GM21825 (cell line): ENCODE results near the gene PDE4B.
A peak's percentile ranks its signal among the peaks of the same experiment; 100 is the strongest.

ENCODE experiments used
- ATAC-seq: cut with Tn5 transposase; IDR thresholded peaks from one replicate; pipeline ENCODE4 v1.9.1; 2021; ENCODE audit warnings: mild to moderate bottlenecking, moderate library complexity; ENCODE audit not compliant: unreplicated experiment

Gene PDE4B

GRCh38 chr1:66350001-66350547 lies 557.4 kb downstream of the PDE4B start:
- ATAC-seq = peak; percentile 58

DNA sequence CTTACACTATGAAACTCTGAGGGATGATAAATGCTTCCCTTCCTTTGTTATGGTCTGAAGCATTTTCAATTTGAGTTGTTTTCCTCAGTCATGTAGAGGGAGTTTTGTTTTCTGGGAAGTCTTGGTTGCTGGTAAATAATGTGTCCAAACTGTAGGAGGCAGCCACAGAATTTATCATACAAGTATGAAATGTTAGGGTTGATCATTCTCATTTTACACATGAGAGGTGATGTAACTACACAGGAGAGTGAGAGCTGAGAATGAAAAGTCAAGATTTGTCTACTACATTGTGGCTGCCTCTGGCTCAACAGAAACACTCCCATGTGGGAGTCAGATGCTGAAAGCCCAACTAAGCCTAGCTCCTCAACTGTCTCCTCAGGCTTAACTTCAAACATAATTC lies 558.8 kb downstream of the PDE4B start:
- ATAC-seq = no peak

DNA sequence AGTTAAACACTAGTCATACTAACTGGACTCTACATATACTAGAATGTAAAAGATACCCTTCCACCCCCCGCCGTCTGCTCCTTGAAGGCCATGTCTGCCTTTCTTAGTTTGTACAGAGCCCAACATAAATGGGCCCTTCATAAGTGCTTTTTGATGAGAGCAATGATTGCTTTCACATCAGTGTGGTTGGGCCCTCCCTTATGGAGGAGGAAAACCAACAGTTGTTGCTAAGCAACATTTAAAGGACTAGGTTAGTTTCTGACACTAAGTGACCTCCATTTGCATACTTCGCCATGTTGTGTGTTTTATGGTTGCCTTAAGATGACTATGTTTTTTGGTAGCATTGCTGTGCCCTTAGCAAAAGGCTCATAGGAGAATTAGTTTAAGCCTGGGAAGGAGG lies 559.2 kb downstream of the PDE4B start:
- peak; percentile 38 for ATAC-seq

GRCh38 chr1:66352792-66353191 lies 560.1 kb downstream of the PDE4B start:
- ATAC-seq = no peak

- no peak for ATAC-seq
These were observed 560.6 kb downstream of the PDE4B start for GRCh38 chr1:66353257-66353656.

DNA sequence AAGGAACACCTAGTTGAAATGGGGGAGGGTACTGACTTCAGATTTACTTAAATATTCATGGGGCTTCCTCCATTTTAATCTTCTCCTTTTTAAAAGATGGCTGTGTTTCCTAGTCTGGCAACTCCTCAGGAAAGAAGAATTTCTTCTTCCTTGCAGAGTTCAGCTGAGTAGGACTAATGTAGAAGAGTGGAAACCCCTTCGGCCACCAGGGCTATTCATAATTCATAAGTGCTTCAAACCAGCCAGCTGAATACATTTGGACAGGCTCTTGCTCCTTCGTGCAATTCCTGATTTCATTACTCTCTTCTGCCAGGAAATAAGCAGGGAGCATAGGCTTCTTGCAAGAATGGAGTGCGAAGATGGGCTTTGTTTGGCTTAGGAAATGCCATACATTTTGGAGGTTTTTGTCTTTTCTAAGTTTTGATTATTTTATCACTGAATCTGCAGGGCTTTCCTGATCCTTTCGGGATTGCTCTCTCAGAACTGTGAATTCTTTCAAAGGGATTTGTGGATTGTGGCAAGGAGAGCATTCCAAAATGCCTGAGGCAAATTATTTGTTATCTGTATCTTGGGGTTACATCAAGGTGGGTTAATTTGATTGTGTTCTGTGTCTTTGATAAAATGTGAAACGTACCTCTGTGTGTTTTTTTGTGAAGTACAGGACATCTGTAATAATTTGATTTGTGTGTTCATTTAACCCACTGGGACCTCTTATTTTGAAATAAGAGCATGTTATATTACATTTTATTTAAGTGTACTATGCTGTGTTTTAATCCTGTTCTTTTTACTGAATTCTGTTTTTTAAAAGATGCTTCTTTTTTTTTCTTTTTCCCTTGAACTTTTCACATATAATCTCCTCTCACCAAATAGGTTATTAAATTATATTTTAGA lies 561.9 kb downstream of the PDE4B start:
- no peak for ATAC-seq

DNA sequence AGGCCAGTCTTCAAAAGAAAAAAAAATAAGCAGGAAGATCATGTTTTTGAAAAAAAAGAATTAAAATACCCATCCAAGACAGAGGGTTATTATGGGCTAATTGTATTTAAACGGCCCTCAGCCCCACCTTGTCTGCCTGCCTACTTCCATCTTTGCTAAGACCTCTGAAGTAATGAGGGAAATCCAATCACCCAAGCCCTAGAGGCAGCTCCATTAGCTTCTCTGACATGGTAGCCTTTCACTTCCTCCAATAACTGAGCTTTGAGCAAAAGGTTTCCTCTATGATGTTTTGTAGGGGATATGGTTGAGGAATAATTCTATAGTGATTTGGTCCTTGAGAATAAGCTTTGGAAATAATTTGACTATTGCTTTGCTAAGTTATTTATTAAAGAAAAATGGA lies 563.1 kb downstream of the PDE4B start:
- no peak for ATAC-seq

GRCh38 chr1:66356605-66357004 lies 563.9 kb downstream of the PDE4B start:
- ATAC-seq = no peak

DNA sequence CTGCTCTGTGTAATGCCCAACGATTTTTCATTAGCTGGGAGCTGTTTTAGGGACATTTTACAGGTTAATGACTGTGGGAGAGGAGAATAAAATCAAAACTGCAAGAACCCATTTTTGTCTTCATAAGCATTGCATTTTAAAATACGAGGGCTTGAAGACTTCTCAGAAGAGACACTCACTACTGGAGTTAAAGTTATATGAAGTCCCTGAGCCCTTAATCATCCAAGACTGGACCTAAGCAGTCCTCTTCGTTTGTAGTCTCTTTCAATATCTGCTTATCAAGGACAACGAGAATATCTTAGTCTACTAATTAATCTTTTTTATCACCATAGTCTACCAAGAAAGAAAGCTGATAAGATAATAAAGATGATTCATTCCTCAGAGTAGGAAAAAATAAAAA lies 564.3 kb downstream of the PDE4B start:
- no peak for ATAC-seq

DNA sequence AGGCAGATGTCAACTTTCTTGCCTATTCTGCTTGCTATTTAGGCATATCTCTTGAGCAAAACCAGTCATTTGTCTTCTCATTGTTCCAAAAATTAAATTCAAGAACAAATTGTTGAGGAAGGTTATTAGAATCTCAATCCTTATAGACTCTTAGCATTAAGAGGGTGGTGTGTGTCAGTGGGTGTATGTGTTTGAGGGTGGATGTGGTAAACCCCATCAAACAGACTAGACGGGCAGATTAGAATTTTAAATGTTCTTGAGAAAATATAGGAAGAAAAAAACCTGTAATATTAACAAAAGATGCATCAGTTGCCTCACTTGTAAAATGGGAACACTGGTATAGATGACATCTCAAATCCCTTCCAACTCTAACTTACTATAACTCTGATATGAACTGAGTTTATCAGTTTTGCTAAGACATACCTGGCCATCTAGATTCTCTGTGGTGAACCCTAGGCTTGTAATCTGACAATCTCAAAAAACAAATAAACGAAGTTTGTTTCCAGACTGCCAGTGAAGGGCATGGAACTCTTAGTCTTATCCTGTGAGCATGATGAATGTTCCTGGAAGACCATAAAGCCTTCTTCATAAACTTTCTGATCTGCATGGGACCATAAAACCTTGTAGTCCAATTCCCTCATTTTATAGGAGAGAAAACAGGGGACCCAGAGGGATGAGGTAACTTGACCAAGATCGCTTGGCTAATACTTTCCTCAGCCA lies 564.9 kb downstream of the PDE4B start:
- no peak for ATAC-seq

- ATAC-seq = no peak
These were observed 566.6 kb downstream of the PDE4B start for GRCh38 chr1:66359269-66359668.

- ATAC-seq = no peak
These were observed 567.1 kb downstream of the PDE4B start for GRCh38 chr1:66359815-66360214.

- peak; percentile 41 for ATAC-seq
These were observed 567.6 kb downstream of the PDE4B start for GRCh38 chr1:66360285-66360724.

GRCh38 chr1:66364578-66365391 lies 572.1 kb downstream of the PDE4B start:
- peak; percentile 54 for ATAC-seq

DNA sequence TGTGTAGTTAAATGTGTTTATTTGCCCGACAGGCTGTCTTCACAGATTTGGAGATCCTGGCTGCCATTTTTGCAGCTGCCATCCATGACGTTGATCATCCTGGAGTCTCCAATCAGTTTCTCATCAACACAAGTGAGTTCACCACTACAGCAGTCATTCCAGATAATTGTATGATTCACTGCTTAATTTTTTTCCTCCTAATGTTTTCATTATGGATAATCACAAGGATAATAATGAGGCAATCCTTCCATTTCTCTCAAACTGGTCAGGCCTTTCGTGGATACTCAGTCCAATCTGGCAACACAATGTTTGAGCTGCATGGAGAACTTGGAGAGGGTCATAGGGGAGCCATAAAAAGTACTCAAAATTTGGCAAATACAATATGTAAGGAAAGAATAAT lies 572.9 kb downstream of the PDE4B start:
- ATAC-seq = no peak

GRCh38 chr1:66366634-66367033 lies 573.9 kb downstream of the PDE4B start:
- ATAC-seq = no peak

- ATAC-seq = no peak
These were observed 574.7 kb downstream of the PDE4B start for GRCh38 chr1:66367369-66367768.

DNA sequence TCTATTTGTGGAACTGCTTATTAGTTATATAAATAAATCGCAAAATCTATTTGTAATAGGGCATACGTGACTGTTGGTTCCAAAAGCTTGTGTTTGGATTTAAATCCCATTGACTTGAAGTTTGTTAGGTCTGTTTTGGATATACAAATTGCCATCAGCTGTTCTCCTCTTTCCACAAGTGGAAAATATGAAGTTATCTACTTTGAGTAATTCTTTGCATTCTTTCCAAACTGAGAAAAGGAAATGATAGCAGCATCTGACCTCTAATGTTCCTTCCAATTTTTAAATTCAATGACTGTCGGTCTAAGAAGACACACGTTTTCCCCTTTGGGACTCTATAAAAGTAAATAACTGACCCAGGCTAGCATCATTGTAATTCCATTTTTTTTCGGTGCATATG lies 575.6 kb downstream of the PDE4B start:
- ATAC-seq = no peak

DNA sequence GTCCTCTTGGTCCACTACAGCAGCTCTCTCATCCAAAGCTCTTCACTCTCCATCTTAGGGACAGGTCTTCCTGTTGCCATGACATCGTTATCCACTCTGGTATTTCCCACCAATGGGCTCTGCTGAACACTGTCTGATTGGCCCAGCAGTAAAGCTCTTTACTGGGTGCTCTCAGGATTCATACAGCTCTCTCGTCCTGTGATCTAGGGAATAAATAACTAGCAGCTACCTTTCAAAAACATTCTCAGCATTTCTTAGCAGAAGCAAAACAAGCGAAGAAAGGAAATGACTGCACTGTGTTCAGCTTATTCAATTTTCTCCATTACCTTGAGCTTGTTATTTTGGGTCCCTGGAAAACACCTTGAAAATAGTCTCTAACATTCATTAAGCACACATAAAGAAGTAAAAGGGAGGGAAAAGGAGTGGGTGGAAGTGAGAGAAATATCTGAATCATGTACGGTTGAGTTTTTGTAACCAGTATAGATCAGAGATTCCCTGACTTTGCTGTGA lies 577.8 kb downstream of the PDE4B start:
- peak; percentile 32 for ATAC-seq

- peak; percentile 31 for ATAC-seq
These were observed 578.7 kb downstream of the PDE4B start for GRCh38 chr1:66371233-66372005.
